ENCODE measurements around the gene GHRHR. TPM values are rescaled to one million over a fixed set of nuclear protein-coding genes. Genes with fewer than 3 reads are reported as not detected.

The GHRHR gene
- polyA plus RNA-seq, 1 donor from 2014 or later = not detected

- no peak overlapping the region for H2AFZ ChIP-seq (ENCODE audit: low read depth, low read length)
- no peaks in the 10 kb centered on the region for H3F3A ChIP-seq (ENCODE audit: insufficient read depth, low read length, poor library complexity, severe bottlenecking)
- H3K27ac ChIP-seq (ENCODE audit: low read length) = no peak overlapping the region
- no peaks in the 10 kb centered on the region for H3K9me3 ChIP-seq (ENCODE audit: low read length)
- no peaks in the 10 kb centered on the region for H4K20me1 ChIP-seq (ENCODE audit: insufficient read depth)
- TF ChIP-seq, protein P1, sequence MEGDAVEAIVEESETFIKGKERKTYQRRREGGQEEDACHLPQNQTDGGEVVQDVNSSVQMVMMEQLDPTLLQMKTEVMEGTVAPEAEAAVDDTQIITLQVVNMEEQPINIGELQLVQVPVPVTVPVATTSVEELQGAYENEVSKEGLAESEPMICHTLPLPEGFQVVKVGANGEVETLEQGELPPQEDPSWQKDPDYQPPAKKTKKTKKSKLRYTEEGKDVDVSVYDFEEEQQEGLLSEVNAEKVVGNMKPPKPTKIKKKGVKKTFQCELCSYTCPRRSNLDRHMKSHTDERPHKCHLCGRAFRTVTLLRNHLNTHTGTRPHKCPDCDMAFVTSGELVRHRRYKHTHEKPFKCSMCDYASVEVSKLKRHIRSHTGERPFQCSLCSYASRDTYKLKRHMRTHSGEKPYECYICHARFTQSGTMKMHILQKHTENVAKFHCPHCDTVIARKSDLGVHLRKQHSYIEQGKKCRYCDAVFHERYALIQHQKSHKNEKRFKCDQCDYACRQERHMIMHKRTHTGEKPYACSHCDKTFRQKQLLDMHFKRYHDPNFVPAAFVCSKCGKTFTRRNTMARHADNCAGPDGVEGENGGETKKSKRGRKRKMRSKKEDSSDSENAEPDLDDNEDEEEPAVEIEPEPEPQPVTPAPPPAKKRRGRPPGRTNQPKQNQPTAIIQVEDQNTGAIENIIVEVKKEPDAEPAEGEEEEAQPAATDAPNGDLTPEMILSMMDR (IDR thresholded peaks at IDR 0.05; ENCODE audit: poor library complexity, severe bottlenecking) = no peak
- no peak overlapping the region for H3K4me2 ChIP-seq (ENCODE audit: low read length)
- no peak overlapping the region for H3K4me3 ChIP-seq (ENCODE audit: low read length)
- H3K27me3 ChIP-seq (ENCODE audit: insufficient read depth, low read depth, low read length) = no peaks in the 10 kb centered on the region
- no peaks in the 10 kb centered on the region for H3K36me3 ChIP-seq (ENCODE audit: insufficient read depth, low read length)
- H3K9ac ChIP-seq (ENCODE audit: low read length) = no peak overlapping the region
- no peaks in the 10 kb centered on the region for H3K79me2 ChIP-seq (replicated peaks; ENCODE audit: insufficient read depth, low read length)
- H3K9me2 ChIP-seq (ENCODE audit: insufficient read depth, low read length) = no peaks in the 10 kb centered on the region
Observed at GRCh38 chr7:30996256-30996655, 32.5 kb downstream of the GHRHR start.

- Histone ChIP-seq H3K4me3 (ENCODE audit: low read length) (no peak overlapping the region), H4K20me1 (ENCODE audit: insufficient read depth) (no peaks in the 10 kb centered on the region), H3K27me3 (ENCODE audit: insufficient read depth, low read depth, low read length) (no peaks in the 10 kb centered on the region), H3K9me2 (ENCODE audit: insufficient read depth, low read length) (no peaks in the 10 kb centered on the region), H3K9ac (ENCODE audit: low read length) (no peak overlapping the region), H3K4me2 (ENCODE audit: low read length) (no peak overlapping the region), H3F3A (ENCODE audit: insufficient read depth, low read length, poor library complexity, severe bottlenecking) (no peaks in the 10 kb centered on the region), H3K9me3 (ENCODE audit: low read length) (no peaks in the 10 kb centered on the region), H2AFZ (ENCODE audit: low read depth, low read length) (no peak overlapping the region), H3K27ac (ENCODE audit: low read length) (no peak overlapping the region), H3K79me2 (replicated peaks; ENCODE audit: insufficient read depth, low read length) (no peaks in the 10 kb centered on the region), H3K36me3 (ENCODE audit: insufficient read depth, low read length) (no peaks in the 10 kb centered on the region)
- TF ChIP-seq SMC3 (conservative IDR thresholded peaks at IDR 0.05; ENCODE audit: poor library complexity) = no peak
- TF ChIP-seq RAD21 (conservative IDR thresholded peaks at IDR 0.05) = no peak
- no peak for TF ChIP-seq EZH2 (IDR thresholded peaks at IDR 0.05; ENCODE audit: borderline replicate concordance, insufficient read depth, low read length, poor library complexity, severe bottlenecking)
- TF ChIP-seq, protein P1 (IDR thresholded peaks at IDR 0.05; ENCODE audit: poor library complexity, severe bottlenecking) = no peak
- TF ChIP-seq, protein P2, sequence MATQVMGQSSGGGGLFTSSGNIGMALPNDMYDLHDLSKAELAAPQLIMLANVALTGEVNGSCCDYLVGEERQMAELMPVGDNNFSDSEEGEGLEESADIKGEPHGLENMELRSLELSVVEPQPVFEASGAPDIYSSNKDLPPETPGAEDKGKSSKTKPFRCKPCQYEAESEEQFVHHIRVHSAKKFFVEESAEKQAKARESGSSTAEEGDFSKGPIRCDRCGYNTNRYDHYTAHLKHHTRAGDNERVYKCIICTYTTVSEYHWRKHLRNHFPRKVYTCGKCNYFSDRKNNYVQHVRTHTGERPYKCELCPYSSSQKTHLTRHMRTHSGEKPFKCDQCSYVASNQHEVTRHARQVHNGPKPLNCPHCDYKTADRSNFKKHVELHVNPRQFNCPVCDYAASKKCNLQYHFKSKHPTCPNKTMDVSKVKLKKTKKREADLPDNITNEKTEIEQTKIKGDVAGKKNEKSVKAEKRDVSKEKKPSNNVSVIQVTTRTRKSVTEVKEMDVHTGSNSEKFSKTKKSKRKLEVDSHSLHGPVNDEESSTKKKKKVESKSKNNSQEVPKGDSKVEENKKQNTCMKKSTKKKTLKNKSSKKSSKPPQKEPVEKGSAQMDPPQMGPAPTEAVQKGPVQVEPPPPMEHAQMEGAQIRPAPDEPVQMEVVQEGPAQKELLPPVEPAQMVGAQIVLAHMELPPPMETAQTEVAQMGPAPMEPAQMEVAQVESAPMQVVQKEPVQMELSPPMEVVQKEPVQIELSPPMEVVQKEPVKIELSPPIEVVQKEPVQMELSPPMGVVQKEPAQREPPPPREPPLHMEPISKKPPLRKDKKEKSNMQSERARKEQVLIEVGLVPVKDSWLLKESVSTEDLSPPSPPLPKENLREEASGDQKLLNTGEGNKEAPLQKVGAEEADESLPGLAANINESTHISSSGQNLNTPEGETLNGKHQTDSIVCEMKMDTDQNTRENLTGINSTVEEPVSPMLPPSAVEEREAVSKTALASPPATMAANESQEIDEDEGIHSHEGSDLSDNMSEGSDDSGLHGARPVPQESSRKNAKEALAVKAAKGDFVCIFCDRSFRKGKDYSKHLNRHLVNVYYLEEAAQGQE (IDR thresholded peaks at IDR 0.05; ENCODE audit: borderline replicate concordance) = no peak
- TF ChIP-seq POLR2AphosphoS5 (IDR thresholded peaks at IDR 0.05) = no peak
- no peak for TF ChIP-seq MXI1 (conservative IDR thresholded peaks at IDR 0.05; ENCODE audit: poor library complexity, severe bottlenecking)
- TF ChIP-seq TAF1 (IDR thresholded peaks at IDR 0.05; ENCODE audit: low read depth) = no peak
- no peak for TF ChIP-seq EP300 (conservative IDR thresholded peaks at IDR 0.05; ENCODE audit: poor library complexity, severe bottlenecking)
Observed at GRCh38 chr7:30996883-30997282, 33.1 kb downstream of the GHRHR start.

Data from neural cell (in vitro differentiated cells).